GM20431 (cell line): ENCODE data around the gene KCNMB4.

Source experiments
- in situ Hi-C: fragments of 300-500 bp; cut with MseI, MboI; formaldehyde crosslinking; loops from one replicate; pipeline ENCODE4 v1.15.0; 2020; ENCODE audit warnings: low sequenced_read_pairs; ENCODE audit not compliant: unreplicated experiment

The KCNMB4 gene

GRCh38 chr12:70427611-70428010 lies 61.5 kb downstream of the KCNMB4 start:
- in situ Hi-C loops, result no loop called here

GRCh38 chr12:70430400-70430799 lies 64.3 kb downstream of the KCNMB4 start:
- in situ Hi-C loops, result no loop called here

GRCh38 chr12:70436836-70437235 lies 70.7 kb downstream of the KCNMB4 start:
- in situ Hi-C loops, result no loop called here

- in situ Hi-C loops, result no loop called here
Observed at GRCh38 chr12:70443062-70443673, 77.1 kb downstream of the KCNMB4 start.

- in situ Hi-C loops, result no loop called here
Observed at GRCh38 chr12:70444903-70445302, 78.8 kb downstream of the KCNMB4 start.

- in situ Hi-C loops, result no loop called here
Observed at GRCh38 chr12:70448371-70448770, 82.3 kb downstream of the KCNMB4 start.

GRCh38 chr12:70449074-70449752 lies 83.1 kb downstream of the KCNMB4 start:
- in situ Hi-C loops, result no loop called here

- in situ Hi-C loops, result no loop called here
Observed at GRCh38 chr12:70449753-70450341, 83.8 kb downstream of the KCNMB4 start.

GRCh38 chr12:70451528-70451927 lies 85.4 kb downstream of the KCNMB4 start:
- in situ Hi-C loops, result no loop called here

GRCh38 chr12:70456953-70457352 lies 90.9 kb downstream of the KCNMB4 start:
- in situ Hi-C loops, result no loop called here

GRCh38 chr12:70459786-70460185 lies 93.7 kb downstream of the KCNMB4 start:
- in situ Hi-C loops, result no loop called here

GRCh38 chr12:70463997-70464396 lies 97.9 kb downstream of the KCNMB4 start:
- in situ Hi-C loops, result no loop called here

- in situ Hi-C loops, result no loop called here
Observed at GRCh38 chr12:70466753-70467152, 100.7 kb downstream of the KCNMB4 start.

- in situ Hi-C loops, result no loop called here
Observed at GRCh38 chr12:70467476-70467875, 101.4 kb downstream of the KCNMB4 start.

- in situ Hi-C loops, result no loop called here
Observed at GRCh38 chr12:70467918-70468733, 102.0 kb downstream of the KCNMB4 start.

- in situ Hi-C loops, result no loop called here
Observed at GRCh38 chr12:70468741-70469140, 102.7 kb downstream of the KCNMB4 start.

- in situ Hi-C loops, result no loop called here
Observed at GRCh38 chr12:70469221-70469820, 103.2 kb downstream of the KCNMB4 start.

- in situ Hi-C loops, result no loop called here
Observed at GRCh38 chr12:70482764-70483163, 116.7 kb downstream of the KCNMB4 start.
